Aorta (tissue), 5 donors: ENCODE data around the gene OR2T3. TPM values are rescaled to one million over a fixed set of nuclear protein-coding genes. Genes with fewer than 3 reads are reported as not detected.
"Not testable (repeated sequence)": the region's sequence is repeated elsewhere in the genome, so short reads cannot be mapped to it uniquely, and the experiment has no call there.

Experiments
- ATAC-seq: fragments of 200-7000 bp; cut with Tn5 transposase; one replicate; pipeline ENCODE4 v1.9.1; 2022; ENCODE audit warnings: moderate library complexity; ENCODE audit not compliant: low FRiP score
- DNase-seq, 2 donors: peaks; one replicate each; pipeline ENCODE4 v3.0.0-alpha.2; 2020
- H3K27ac ChIP-seq, 2 donors: one replicate each; pipeline ENCODE4 v1.5.1; 2013; ENCODE audit warnings: low read length in 2 of 2, mild to moderate bottlenecking in 2 of 2, moderate library complexity in 2 of 2, control low read depth in 1 of 2, inconsistent platforms in 1 of 2, low read depth in 1 of 2
- H3K27me3 ChIP-seq, 2 donors: one replicate each; pipeline ENCODE4 v1.6.1; 2013; ENCODE audit warnings: control low read depth in 1 of 2, low read length in 1 of 2, mild to moderate bottlenecking in 1 of 2, moderate library complexity in 1 of 2; ENCODE audit not compliant: insufficient read depth in 2 of 2, control insufficient read depth in 1 of 2
- H3K36me3 ChIP-seq, 2 donors: one replicate each; pipeline ENCODE4 v1.6.1; 2013; ENCODE audit warnings: control low read depth in 1 of 2, low read length in 1 of 2, mild to moderate bottlenecking in 1 of 2; ENCODE audit not compliant: insufficient read depth in 2 of 2, control insufficient read depth in 1 of 2
- H3K4me1 ChIP-seq, 2 donors: one replicate each; pipeline ENCODE4 v1.6.1; 2013; ENCODE audit warnings: low read length in 2 of 2, control low read depth in 1 of 2, mild to moderate bottlenecking in 1 of 2, moderate library complexity in 1 of 2; ENCODE audit not compliant: insufficient read depth in 2 of 2, control insufficient read depth in 1 of 2
- H3K4me3 ChIP-seq, 2 donors: one replicate each; pipeline ENCODE4 v1.5.1; 2013; ENCODE audit warnings: low read length in 2 of 2, control low read depth in 1 of 2, mild to moderate bottlenecking in 1 of 2
- H3K9me3 ChIP-seq: one replicate; pipeline ENCODE4 v1.6.1; 2013; ENCODE audit warnings: mild to moderate bottlenecking, low read length; ENCODE audit not compliant: control insufficient read depth
- WGBS, 2 donors: extraction: QIAGEN DNeasy Blood & Tissue Kit; methylation state at CpG; one replicate each; pipeline ENCODE4 v1.1.7; 2013; 5-methylcytosine and 5-hydroxymethylcytosine counted together
- intact Hi-C, 2 donors: fragments of 100-400 bp; cut with DNase I; formaldehyde crosslinking; loops; one replicate each; pipeline versions ENCODE4 v1.14.2 to v1.15.0; 2022
- polyA plus RNA-seq, 2 donors: library from polyadenylated mRNA; stranded (reverse); fragments of 200-250 nt; gene quantifications; one replicate each; pipeline ENCODE4 v1.2.3, GENCODE V29; 2013
- total RNA-seq, 2 donors: library from RNA; stranded (reverse); fragmentation: NEBNext Ultra II Directional; extraction: Animal tissue kit (Norgen Biotek cat#: 25700); gene quantifications; one replicate each; pipeline ENCODE4 v1.2.1, GENCODE V29; 2021
- donor health status: healthy with polysubstance abuse.
- donor health status: Bipolar disorder and iron deficiency.
- donor health status: DM: no; HTN: no; CAD: no.
- donor health status: DM: no; HTN: no; CAD: no.
- donor health status: DM: yes; HTN: yes; CAD: no.

The OR2T3 gene
- total and polyA plus RNA-seq, 4 donors, result not detected

- intact Hi-C loops, H3K4me1 ChIP-seq, DNase-seq, H3K27me3 ChIP-seq, H3K4me3 ChIP-seq, ATAC-seq, H3K36me3 ChIP-seq, H3K9me3 ChIP-seq, H3K27ac ChIP-seq: not testable (repeated sequence)
- WGBS, 2 donors, result 62 to 65% methylated on average over 1 to 2 of the region's 4 CpGs
Measured at GRCh38 chr1:248455045-248455444, 18.1 kb upstream of the OR2T3 start.

GRCh38 chr1:248456635-248457034, 16.5 kb upstream of the OR2T3 start:
- H3K4me1 ChIP-seq, intact Hi-C loops, H3K4me3 ChIP-seq, H3K27me3 ChIP-seq, H3K27ac ChIP-seq, H3K36me3 ChIP-seq, ATAC-seq, H3K9me3 ChIP-seq, DNase-seq: not testable (repeated sequence)
- no CpG with 5 or more reads among the region's 2 CpGs for WGBS, 2 donors

- DNase-seq, H3K4me3 ChIP-seq, H3K27ac ChIP-seq, H3K27me3 ChIP-seq, H3K4me1 ChIP-seq, intact Hi-C loops, H3K36me3 ChIP-seq, H3K9me3 ChIP-seq, ATAC-seq: not testable (repeated sequence)
- 62% methylated on average over 7 of the region's 7 CpGs for WGBS, 2 donors
Measured at GRCh38 chr1:248459117-248459516, 14.0 kb upstream of the OR2T3 start.

DNA sequence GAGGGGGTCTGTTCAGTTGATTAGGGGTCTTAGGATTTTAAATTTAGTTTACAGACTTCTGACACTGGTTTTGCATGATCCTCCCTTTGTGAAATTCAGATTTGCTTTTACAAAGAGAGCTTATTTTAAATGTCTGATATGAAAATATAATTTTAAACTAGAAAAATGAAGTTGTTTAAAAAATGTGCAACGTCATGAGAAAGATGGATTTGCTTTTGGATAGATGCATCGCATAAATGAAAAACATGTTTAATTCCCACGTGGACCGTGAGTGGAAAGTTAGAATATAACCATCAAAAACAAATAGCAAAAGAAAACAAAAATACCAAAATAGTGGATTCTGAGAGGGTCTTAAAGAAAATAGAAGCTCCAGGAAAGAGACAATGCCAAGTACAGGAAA, 2.0 kb upstream of the OR2T3 start:
- 70 to 81% methylated on average over 4 of the region's 4 CpGs for WGBS, 2 donors
- H3K9me3 ChIP-seq, result no peaks in the 10 kb centered on the region
- ATAC-seq, result no peak
- DNase-seq, result no peak
- H3K27me3 ChIP-seq, result no peaks in the 10 kb centered on the region
- H3K27ac ChIP-seq, result no peak overlapping the region
- no peaks in the 10 kb centered on the region for H3K36me3 ChIP-seq
- H3K4me3 ChIP-seq, result no peak overlapping the region
- intact Hi-C loops, result no loop called here
- no peaks in the 10 kb centered on the region for H3K4me1 ChIP-seq

DNA sequence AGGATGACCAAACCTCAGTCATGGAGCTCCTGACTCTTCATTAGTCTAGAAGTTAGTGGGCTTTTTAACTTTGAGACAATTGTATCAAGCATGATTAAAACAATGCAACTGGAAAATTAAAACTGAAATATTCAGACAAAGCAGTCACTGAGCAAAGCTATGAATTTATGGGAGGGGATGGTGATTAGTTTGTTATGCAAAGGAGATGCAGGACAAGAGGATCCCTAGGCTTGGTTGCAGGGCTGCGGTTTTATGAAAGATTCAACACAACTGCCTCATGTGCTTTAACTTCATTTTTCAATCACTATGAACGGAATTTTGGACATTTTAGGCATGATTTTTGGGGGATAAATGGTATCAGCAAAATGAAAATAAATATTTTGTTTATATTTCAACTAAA, 1.0 kb upstream of the OR2T3 start:
- 56 to 58% methylated on average over 2 of the region's 2 CpGs for WGBS, 2 donors
- H3K4me3 ChIP-seq, result not testable (repeated sequence)

GRCh38 chr1:248475660-248476059, 2.5 kb downstream of the OR2T3 start:
- H3K4me1 ChIP-seq, intact Hi-C loops, ATAC-seq, DNase-seq, H3K27me3 ChIP-seq, H3K36me3 ChIP-seq, H3K9me3 ChIP-seq, H3K4me3 ChIP-seq, H3K27ac ChIP-seq: not testable (repeated sequence)
- no CpG with 5 or more reads among the region's 1 CpG for WGBS, 2 donors

More for the DNA sequence above, 1.0 kb upstream of the OR2T3 start:
- H3K9me3 ChIP-seq, intact Hi-C loops, H3K36me3 ChIP-seq, H3K4me1 ChIP-seq, H3K27ac ChIP-seq, DNase-seq, H3K27me3 ChIP-seq, ATAC-seq: not testable (repeated sequence)

DNA sequence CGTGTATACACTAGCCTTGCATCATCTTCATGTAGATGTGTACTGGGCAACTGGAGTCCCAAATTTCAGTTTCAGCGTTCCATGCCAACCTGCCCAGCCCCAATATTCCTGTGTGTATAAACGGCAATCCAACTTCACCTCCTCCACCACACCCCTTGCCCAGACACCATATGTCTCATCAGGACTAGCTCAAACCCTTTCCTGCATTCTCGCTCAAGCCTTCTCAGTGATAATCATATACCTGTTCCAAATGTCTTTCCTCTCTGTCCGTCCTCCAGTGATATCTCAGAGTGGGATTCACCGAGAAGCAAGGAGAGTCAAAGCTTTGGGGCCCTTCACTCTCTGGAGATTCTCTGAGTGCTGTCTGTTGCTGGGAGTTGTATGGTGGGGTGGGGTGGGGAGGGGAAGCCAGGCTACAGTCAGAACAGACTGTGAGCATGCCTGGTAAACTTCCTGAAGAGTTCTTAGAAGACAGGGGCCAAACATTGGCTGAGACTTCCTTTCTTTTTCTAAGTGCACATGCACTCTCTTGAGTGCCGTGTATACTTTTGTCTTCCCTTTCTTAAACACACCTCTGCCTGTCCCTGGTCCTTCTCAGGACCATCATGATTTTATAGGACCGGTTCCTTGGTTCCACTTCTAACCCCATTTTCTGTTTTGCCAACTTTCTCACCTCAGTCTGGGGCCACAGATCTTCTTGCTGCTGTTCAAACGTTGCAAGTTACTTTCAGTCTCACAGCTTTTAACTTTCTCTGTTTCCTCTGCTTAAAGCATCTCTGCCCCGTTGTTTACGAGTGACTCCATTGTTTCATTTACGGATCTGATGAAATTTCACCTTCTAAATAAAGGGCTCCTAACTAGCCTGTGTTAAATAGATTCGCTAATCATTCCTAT, 8.8 kb downstream of the OR2T3 start:
- H3K4me3 ChIP-seq, intact Hi-C loops, DNase-seq, H3K9me3 ChIP-seq, H3K27me3 ChIP-seq, H3K4me1 ChIP-seq, H3K36me3 ChIP-seq, H3K27ac ChIP-seq, ATAC-seq: not testable (repeated sequence)
- 68 to 73% methylated on average over 13 of the region's 13 CpGs for WGBS, 2 donors

- H3K27me3 ChIP-seq, ATAC-seq, intact Hi-C loops, H3K27ac ChIP-seq, H3K36me3 ChIP-seq, H3K4me3 ChIP-seq, H3K4me1 ChIP-seq, DNase-seq, H3K9me3 ChIP-seq: not testable (repeated sequence)
- WGBS, 2 donors, result 76 to 86% methylated on average over 5 of the region's 6 CpGs
Measured at GRCh38 chr1:248488289-248488688, 15.1 kb downstream of the OR2T3 start, which contains the start of gene OR2T5. OR2T5 (plus strand) TSS chr1:248488589; CDS start chr1:248488589, 0 bp downstream.

DNA sequence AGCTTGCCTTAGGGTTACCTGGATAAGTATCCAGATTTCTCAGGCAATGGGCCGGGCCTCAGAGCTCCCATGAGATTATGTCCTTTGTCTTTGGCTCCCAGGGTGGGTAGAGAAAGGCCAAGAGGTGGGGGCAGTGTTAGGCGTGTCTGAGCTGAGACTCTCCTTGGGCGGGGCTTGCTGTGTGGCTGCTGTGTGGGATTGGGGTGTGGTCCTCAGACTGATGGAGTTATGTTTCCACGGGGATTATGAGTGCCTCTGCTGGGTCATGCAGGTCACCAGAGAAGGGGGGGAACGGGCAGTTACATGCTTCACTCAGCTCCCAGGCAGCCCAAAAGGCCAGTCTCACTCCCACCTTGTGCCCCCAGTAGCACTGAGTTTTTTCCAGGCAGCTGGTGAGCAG, 23.5 kb downstream of the OR2T3 start:
- intact Hi-C loops, DNase-seq, H3K27ac ChIP-seq, H3K4me1 ChIP-seq, H3K4me3 ChIP-seq, ATAC-seq, H3K27me3 ChIP-seq, H3K9me3 ChIP-seq, H3K36me3 ChIP-seq: not testable (repeated sequence)
- no CpG with 5 or more reads among the region's 5 CpGs for WGBS, 2 donors
